ENCODE measurements around the gene GAK.

- TF ChIP-seq, protein P1, sequence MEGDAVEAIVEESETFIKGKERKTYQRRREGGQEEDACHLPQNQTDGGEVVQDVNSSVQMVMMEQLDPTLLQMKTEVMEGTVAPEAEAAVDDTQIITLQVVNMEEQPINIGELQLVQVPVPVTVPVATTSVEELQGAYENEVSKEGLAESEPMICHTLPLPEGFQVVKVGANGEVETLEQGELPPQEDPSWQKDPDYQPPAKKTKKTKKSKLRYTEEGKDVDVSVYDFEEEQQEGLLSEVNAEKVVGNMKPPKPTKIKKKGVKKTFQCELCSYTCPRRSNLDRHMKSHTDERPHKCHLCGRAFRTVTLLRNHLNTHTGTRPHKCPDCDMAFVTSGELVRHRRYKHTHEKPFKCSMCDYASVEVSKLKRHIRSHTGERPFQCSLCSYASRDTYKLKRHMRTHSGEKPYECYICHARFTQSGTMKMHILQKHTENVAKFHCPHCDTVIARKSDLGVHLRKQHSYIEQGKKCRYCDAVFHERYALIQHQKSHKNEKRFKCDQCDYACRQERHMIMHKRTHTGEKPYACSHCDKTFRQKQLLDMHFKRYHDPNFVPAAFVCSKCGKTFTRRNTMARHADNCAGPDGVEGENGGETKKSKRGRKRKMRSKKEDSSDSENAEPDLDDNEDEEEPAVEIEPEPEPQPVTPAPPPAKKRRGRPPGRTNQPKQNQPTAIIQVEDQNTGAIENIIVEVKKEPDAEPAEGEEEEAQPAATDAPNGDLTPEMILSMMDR (IDR thresholded peaks at IDR 0.05; ENCODE audit: low read depth, low read length): no peak
- TF ChIP-seq POLR2A (IDR thresholded peaks at IDR 0.05; ENCODE audit: extremely low read depth, insufficient read length) (no peak), MYC (IDR thresholded peaks at IDR 0.05; ENCODE audit: low read depth, low read length) (no peak), MAX (IDR thresholded peaks at IDR 0.05; ENCODE audit: low read depth, low read length) (no peak)
Measured at GRCh38 chr4:820230-821172, 111.6 kb downstream of the GAK start.

Measured in NB4 (cell line).